ENCODE results near the gene CIRBP.

Gene CIRBP

GRCh38 chr19:1226522-1227303 is 42.4 kb upstream of the CIRBP start:
- Mint-ChIP-seq H3K9me3 (no peaks in the 10 kb centered on the region), H3K4me1 (ENCODE audit: low read depth in 2 of 2) (no peaks in the 10 kb centered on the region), H3K27me3 (no peaks in the 10 kb centered on the region), H3K4me3 (no peak overlapping the region), H3K27ac (peak overlapping the region in 1 of 2 donors; percentile 44), H3K36me3 (ENCODE audit: insufficient read depth) (peaks cover 9% of the 10 kb centered on the region)
- ATAC-seq (replicated peaks) (no peak), DNase-seq (no peak)

DNA sequence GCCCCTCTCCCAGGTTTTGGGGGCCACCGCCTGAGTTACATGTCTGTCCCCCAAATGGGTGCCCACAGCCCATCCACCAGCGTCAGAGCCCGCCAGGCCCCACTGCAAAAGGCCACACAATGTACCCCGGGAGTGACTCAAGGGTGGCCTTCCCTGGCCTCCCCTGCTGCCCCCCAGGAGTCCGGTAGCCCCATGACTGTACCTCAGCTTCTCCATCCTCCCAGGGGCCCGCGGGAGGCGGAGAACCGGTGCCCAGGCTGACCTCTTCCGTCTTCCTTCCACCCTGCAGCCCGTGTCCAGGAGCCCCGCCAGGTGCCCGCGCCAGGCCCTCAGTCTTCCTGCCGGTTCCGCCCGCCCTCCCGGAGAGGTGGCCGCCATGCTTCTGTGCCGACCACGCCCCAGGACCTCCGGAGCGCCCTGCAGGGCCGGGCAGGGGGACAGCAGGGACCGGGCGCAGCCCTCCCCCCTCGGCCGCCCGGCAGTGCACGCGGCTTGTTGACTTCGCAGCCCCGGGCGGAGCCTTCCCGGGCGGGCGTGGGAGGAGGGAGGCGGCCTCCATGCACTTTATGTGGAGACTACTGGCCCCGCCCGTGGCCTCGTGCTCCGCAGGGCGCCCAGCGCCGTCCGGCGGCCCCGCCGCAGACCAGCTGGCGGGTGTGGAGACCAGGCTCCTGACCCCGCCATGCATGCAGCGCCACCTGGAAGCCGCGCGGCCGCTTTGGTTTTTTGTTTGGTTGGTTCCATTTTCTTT is 41.7 kb upstream of the CIRBP start:
- ATAC-seq (replicated peaks) = no peak
- DNase-seq = no peak
- peaks cover 9% of the 10 kb centered on the region for H3K36me3 Mint-ChIP-seq (ENCODE audit: insufficient read depth)
- no peaks in the 10 kb centered on the region for H3K4me1 Mint-ChIP-seq (ENCODE audit: low read depth in 2 of 2)
- H3K9me3 Mint-ChIP-seq = no peaks in the 10 kb centered on the region
- no peak overlapping the region for H3K4me3 Mint-ChIP-seq
- no peaks in the 10 kb centered on the region for H3K27me3 Mint-ChIP-seq
- peak overlapping the region in 1 of 2 donors; percentile 44 for H3K27ac Mint-ChIP-seq

GRCh38 chr19:1228161-1228957 is 40.8 kb upstream of the CIRBP start:
- Mint-ChIP-seq H3K4me3 (no peak overlapping the region), H3K9me3 (no peaks in the 10 kb centered on the region), H3K27me3 (no peaks in the 10 kb centered on the region), H3K27ac (no peak overlapping the region), H3K4me1 (ENCODE audit: low read depth in 2 of 2) (no peaks in the 10 kb centered on the region), H3K36me3 (ENCODE audit: insufficient read depth) (peaks cover 9% of the 10 kb centered on the region)
- DNase-seq (no peak), ATAC-seq (replicated peaks) (no peak)

GRCh38 chr19:1229056-1229923 is 39.8 kb upstream of the CIRBP start:
- Mint-ChIP-seq H3K27me3 (no peaks in the 10 kb centered on the region), H3K4me3 (no peak overlapping the region), H3K4me1 (ENCODE audit: low read depth in 2 of 2) (no peaks in the 10 kb centered on the region), H3K36me3 (ENCODE audit: insufficient read depth) (peaks cover 6% of the 10 kb centered on the region), H3K27ac (no peak overlapping the region), H3K9me3 (no peaks in the 10 kb centered on the region)
- DNase-seq = no peak
- ATAC-seq (replicated peaks) = no peak

DNA sequence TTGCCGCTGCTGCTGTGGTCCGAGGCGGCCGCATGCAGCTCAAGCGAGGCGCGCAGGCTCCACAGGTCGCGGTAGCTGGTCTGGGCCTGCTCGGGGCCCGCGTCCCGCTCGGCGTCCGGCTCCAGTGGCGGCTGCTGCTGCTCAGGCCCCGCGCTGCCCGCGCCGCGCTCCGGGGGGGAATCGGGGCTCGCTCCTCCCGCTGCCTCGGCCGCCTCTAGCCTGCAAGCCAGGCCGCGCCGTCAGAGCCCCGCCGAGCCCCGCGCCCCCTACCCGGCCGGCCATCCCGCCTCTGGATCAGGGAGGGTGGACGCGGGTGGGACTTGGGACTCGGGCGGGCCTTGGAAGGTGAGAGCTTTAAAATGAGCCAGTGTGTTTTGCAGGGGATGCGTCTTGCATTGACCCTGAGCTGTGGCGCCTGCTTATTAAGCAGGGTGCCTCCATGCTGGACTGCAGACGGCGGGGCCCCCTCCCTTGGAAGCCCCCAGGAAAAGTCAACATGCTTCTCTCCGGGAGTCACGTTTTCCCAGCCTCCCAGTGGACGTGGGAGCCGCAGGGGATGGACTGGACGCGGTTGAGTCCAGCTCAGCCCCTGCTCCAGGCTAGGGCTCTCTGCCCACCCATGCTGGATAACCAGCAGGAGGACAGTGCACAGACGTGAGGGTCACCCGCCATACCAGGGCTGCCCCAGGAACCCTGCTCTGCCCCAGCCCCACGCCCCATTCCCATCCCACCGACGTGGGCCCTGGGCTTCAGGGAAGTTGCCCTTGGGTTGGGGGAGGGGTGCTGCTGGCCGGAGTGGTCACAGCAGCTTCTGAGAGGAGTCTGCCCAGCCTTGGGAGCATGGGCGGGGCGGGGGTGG is 39.0 kb upstream of the CIRBP start:
- Mint-ChIP-seq H3K27me3 (no peaks in the 10 kb centered on the region), H3K36me3 (ENCODE audit: insufficient read depth) (peaks cover 3% of the 10 kb centered on the region), H3K9me3 (no peaks in the 10 kb centered on the region), H3K27ac (no peak overlapping the region), H3K4me3 (no peak overlapping the region), H3K4me1 (ENCODE audit: low read depth in 2 of 2) (no peaks in the 10 kb centered on the region)
- ATAC-seq (replicated peaks) (no peak), DNase-seq (no peak)

DNA sequence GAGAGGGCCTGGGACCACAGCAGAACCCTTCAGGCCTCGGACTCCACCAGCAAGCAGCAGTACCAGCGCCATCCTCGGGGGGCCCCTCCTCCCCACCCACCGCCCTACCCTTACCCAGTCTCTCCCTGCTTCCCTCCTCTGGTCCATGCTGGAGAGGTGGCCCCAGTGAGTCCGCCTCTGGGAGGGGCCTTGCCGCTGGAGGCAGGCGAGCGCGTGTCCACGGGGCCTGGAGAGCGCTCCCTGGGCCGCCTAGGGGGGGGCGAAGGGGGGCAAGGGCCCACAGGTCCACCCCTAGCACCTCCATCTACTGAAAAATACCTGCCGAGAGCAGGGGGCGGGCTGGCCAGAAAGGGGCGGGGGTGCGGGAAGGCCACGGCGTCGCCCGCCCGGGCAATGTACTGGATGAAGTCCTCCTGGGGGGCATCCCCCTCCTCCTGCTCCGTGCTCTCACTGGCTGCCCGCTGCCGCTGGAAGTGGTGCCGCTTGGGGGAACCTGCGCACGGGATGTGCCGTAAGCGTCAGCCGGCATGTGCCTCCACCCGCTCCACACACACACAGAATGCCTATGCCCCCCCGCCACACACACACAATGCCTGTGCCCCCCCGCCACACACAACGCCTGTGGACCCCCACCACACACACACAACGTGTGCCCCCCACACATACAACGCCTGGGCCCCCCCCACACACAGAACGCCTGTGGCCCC is 38.2 kb upstream of the CIRBP start:
- no peak for ATAC-seq (replicated peaks)
- H3K27me3 Mint-ChIP-seq = no peaks in the 10 kb centered on the region
- no peaks in the 10 kb centered on the region for H3K4me1 Mint-ChIP-seq (ENCODE audit: low read depth in 2 of 2)
- no peak overlapping the region for H3K4me3 Mint-ChIP-seq
- no peak overlapping the region for H3K27ac Mint-ChIP-seq
- no peak for DNase-seq
- peaks cover 3% of the 10 kb centered on the region for H3K36me3 Mint-ChIP-seq (ENCODE audit: insufficient read depth)
- no peaks in the 10 kb centered on the region for H3K9me3 Mint-ChIP-seq

- H3K9me3 Mint-ChIP-seq = no peaks in the 10 kb centered on the region
- H3K4me3 Mint-ChIP-seq = no peak overlapping the region
- H3K36me3 Mint-ChIP-seq (ENCODE audit: insufficient read depth) = peaks cover 3% of the 10 kb centered on the region
- peak overlapping the region in 1 of 2 donors; percentile 75 for H3K27ac Mint-ChIP-seq
- H3K27me3 Mint-ChIP-seq = no peaks in the 10 kb centered on the region
- DNase-seq (no peak), ATAC-seq (replicated peaks) (no peak)
- H3K4me1 Mint-ChIP-seq (ENCODE audit: low read depth in 2 of 2) = peaks cover 0 to 2% of the 10 kb centered on the region in 2 donors
Observed at GRCh38 chr19:1231729-1232637, 37.1 kb upstream of the CIRBP start.

DNA sequence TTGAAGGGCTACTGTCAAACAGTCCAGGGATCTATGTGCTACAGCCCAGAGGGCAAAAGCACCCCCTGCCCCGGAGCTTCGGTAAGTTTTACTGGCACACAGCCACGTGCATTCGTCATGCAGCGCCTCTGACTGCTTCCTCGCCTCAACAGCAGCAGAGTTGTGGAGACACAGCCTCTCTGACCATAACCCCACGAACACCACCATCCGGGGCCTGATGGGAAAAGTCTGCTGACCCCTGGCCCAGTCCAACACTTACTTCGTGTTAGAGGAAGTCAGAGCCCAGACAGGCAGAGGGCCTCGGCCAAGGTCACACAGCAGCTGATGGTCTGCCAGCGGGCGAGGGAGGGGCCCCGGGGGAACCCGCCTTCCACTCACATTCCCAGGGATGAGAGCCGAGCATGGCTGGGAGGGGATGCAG is 36.5 kb upstream of the CIRBP start:
- Mint-ChIP-seq H3K27ac (peak overlapping the region in 1 of 2 donors; percentile 75), H3K27me3 (no peaks in the 10 kb centered on the region)
- no peak for DNase-seq

GRCh38 chr19:1233115-1233667 is 35.9 kb upstream of the CIRBP start:
- peaks cover under 1 to 3% of the 10 kb centered on the region in 2 donors for H3K4me1 Mint-ChIP-seq (ENCODE audit: low read depth in 2 of 2)
- no peak overlapping the region for H3K27ac Mint-ChIP-seq
- peaks cover 1% of the 10 kb centered on the region in 2 donors for H3K27me3 Mint-ChIP-seq
- H3K4me3 Mint-ChIP-seq = no peak overlapping the region
- ATAC-seq (replicated peaks) (no peak), DNase-seq (no peak)
- H3K9me3 Mint-ChIP-seq = no peaks in the 10 kb centered on the region
- peaks cover under 1% of the 10 kb centered on the region for H3K36me3 Mint-ChIP-seq (ENCODE audit: insufficient read depth)

More for the DNA sequence above, 36.5 kb upstream of the CIRBP start:
- Mint-ChIP-seq H3K4me1 (ENCODE audit: low read depth in 2 of 2) (peaks cover 0 to 2% of the 10 kb centered on the region in 2 donors), H3K4me3 (no peak overlapping the region), H3K36me3 (ENCODE audit: insufficient read depth) (peaks cover 3% of the 10 kb centered on the region), H3K9me3 (no peaks in the 10 kb centered on the region)
- ATAC-seq (replicated peaks) = no peak

DNA sequence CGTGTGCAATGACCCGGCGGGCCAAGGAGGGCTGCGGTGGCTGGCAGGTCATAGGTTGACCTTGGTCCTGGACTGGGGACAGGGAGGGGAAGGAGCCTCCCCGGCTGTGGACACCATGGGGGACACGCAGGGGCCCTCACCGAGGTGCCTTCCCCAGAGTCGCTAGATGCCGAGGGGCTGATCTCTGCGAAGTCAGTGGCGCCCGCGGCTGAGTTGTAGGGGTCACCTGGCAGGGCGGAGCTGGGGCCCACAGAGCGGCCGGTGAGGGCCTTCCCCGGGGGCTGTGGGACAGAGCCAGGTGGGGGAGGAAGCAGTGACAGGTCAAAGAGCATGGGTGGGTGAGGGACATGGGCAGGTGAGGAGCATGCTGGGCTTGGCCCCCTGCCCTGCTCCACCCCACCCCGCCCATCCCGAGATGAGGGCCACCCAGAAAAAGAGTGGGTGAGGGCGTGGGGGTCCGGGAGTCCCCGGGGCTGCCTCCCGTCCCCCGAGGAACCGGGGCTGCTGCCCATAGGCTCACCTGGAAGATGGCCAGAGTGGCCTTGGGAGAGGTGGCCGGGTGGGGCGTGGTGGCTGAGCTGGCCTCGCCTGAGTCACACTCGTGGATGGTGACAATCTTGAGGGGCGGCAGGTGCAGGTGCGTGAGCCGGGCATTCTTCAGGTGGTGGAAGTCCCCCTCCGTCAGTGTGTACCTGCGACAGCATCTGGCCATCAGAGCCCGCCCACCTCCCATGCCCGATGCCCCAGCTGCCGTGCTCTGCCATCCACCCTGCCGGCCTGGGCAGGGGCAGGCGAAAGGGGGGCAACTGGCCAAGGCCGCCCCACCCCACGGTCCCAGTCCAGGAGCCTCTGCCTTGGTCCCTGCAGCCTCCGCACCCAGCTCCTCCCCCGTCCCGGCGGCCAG is 34.8 kb upstream of the CIRBP start:
- Mint-ChIP-seq H3K4me3 (no peak overlapping the region), H3K9me3 (no peaks in the 10 kb centered on the region), H3K36me3 (ENCODE audit: insufficient read depth) (peaks cover 6% of the 10 kb centered on the region), H3K27ac (no peak overlapping the region), H3K4me1 (ENCODE audit: low read depth in 2 of 2) (peaks cover 8 to 11% of the 10 kb centered on the region in 2 donors), H3K27me3 (peaks cover 10 to 11% of the 10 kb centered on the region in 2 donors)
- DNase-seq (no peak), ATAC-seq (replicated peaks) (no peak)
